Endometrial microvascular endothelial cells (primary cell): ENCODE results near the gene C1orf198. TPM values are rescaled to one million over a fixed set of nuclear protein-coding genes. Genes with fewer than 3 reads are reported as not detected.

Source experiments
- in situ Hi-C: cut with HindIII; loops from 2 replicates; pipeline ENCODE4 v1.10.0; 2017; ENCODE audit warnings: low sequenced_read_pairs, low pct_unique_long_range_greater_than_20kb; ENCODE audit errors: inconsistent ontology term
- total RNA-seq: library from RNA; depleted of rRNA; stranded (reverse); fragments of >200 nt; gene quantifications from one replicate; pipeline ENCODE4 v1.2.3, GENCODE V29; 2015; ENCODE audit errors: inconsistent ontology term

Gene C1orf198
- total RNA-seq, 1 donor from 2014 or later: 19.5 TPM

GRCh38 chr1:230821346-230821745, 47.0 kb downstream of the C1orf198 start:
- in situ Hi-C loops: no loop called here

- in situ Hi-C loops: no loop called here
Observed at GRCh38 chr1:230820568-230820967, 47.8 kb downstream of the C1orf198 start.

- in situ Hi-C loops: no loop called here
Observed at GRCh38 chr1:230819976-230820375, 48.3 kb downstream of the C1orf198 start.

DNA sequence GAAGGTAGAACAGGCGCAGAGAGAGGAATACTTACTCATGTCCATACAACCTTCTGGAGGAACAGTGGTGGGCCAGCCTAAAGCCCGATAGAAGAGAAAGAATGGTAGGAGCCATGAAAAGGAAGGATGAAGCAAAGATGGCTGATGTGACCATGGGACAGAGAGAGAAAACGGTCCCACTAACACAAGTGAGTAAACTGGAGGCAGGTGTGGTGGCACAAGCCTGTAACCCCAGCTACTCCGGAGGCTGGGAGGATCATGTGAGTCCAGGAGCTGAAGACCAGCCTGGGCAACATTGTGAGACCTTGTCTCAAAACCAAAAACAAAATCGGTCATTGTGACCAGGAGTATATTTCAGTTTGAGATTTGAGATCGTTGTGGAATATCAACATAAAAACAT, 49.4 kb downstream of the C1orf198 start:
- in situ Hi-C loops: no loop called here

- in situ Hi-C loops: no loop called here
Observed at GRCh38 chr1:230818367-230818766, 50.0 kb downstream of the C1orf198 start.

DNA sequence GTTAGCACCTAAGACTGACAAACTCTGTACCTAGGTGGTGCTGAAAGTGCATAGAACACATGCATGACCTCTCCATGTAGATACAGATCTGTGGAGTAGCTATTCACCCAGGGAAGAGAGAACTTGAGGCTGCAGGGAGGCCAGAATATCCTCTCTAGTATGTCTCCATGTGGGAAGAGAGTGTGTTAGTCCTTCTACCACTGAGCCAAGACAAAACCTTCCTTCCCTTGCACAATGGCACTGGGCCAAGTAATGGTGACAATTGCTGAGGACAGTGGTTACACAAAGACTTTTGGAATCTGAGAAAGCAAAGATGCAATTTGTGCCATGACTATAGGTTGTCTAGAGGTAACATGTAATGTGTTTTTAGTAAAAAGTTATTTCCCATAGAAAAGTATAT, 52.3 kb downstream of the C1orf198 start:
- in situ Hi-C loops: no loop called here

- in situ Hi-C loops: no loop called here
Observed at GRCh38 chr1:230814949-230815692, 53.2 kb downstream of the C1orf198 start.

GRCh38 chr1:230812568-230812967, 55.8 kb downstream of the C1orf198 start:
- in situ Hi-C loops: no loop called here

DNA sequence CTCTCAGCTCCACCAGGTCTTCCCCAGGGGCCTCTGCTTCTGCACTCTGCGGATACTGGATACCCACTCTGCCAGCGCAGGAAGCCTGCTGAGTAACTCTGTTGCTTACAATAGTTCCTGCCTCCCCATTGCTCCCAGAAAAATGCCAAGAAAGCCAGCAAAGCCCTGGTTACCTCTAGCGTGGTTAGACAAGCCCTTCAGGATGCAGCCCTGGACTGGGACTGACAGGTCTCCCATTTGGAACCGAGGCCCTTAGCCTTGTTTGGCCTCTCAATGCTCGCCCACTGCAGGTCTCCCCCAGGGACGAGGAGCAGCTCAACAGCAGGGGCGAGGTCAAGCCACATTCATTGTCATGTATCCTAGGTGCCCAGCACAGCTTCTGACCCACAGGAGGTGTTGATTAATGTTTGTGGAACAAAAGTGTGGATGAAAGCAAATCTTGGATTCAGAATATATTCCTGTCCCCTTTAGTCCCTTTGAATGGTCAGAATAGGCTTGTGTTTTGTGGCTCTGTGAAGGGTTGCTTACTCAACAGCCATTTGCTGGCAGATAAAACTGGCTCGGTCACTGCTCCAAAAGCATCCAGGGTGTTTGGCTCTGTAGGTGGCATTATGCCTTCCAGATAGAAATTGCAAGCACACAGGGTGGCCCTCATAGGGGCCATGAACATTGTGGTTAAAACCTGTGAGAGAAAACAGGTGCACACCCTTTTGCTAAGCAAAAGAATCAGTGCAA, 58.9 kb downstream of the C1orf198 start:
- in situ Hi-C loops: no loop called here

DNA sequence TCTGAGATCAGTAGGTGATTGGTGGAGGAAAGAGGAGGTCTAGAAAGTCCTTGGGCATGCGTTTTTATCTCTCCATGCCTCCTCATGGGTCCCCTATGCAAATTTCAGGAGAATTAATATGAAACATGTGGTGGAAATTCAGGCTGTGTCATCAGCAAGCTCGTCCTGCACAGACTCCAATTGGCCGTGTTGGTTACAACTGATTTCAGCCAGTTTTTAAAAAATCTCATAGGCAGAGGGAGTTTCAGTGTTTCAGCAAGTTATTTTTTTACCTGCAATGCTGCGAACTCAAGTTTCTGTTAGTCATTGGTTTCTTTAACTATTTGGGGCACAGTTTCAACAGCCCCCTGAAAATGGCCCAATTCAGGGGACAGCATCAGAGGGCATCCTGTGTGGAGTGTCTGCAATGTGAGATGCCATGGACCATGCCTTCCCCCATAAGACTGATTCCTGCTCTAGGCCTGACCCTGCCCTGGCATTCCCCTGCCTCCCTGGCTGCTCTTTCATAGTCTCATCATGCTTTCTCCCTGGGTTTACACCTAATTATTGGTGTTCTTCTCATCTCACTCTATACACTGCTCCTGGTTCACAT, 59.9 kb downstream of the C1orf198 start:
- in situ Hi-C loops: no loop called here

DNA sequence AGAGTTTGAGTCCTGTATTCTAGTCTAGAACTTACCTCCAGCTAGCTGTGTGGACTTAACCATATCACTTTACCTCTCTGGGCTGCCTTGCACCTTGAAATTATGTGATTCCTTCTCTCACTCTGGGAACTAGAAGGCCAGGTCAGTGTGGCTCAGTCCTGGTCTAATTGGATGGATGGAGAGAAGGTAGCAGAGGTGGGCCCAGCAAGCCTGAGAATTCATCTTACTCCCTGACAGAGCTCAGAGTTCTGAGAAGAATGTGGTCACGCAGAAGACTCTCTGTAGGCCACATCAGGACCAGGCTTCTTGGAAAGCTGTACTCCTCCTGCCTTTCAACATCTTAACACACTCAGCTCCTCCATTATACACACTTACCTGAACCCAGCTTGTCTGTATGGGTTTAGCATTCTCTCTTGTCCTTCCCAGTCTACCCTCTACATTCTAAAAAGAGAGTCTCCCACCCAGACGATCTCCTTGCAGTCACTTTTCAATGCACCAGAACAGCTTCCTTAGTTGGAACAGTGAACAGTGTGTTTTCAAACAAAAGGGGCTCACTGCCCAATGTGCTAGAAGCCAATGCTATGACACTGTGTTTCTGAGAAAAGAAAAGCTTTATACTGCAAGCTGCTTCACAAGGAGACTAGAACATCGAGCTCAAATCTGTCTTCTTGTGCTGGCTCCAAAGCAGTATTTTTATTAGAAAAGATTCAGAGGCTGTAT, 60.6 kb downstream of the C1orf198 start:
- in situ Hi-C loops: no loop called here

GRCh38 chr1:230807029-230807428, 61.3 kb downstream of the C1orf198 start:
- in situ Hi-C loops: no loop called here

- in situ Hi-C loops: no loop called here
Observed at GRCh38 chr1:230806552-230806951, 61.8 kb downstream of the C1orf198 start.

GRCh38 chr1:230804396-230804795, 63.9 kb downstream of the C1orf198 start:
- in situ Hi-C loops: no loop called here

DNA sequence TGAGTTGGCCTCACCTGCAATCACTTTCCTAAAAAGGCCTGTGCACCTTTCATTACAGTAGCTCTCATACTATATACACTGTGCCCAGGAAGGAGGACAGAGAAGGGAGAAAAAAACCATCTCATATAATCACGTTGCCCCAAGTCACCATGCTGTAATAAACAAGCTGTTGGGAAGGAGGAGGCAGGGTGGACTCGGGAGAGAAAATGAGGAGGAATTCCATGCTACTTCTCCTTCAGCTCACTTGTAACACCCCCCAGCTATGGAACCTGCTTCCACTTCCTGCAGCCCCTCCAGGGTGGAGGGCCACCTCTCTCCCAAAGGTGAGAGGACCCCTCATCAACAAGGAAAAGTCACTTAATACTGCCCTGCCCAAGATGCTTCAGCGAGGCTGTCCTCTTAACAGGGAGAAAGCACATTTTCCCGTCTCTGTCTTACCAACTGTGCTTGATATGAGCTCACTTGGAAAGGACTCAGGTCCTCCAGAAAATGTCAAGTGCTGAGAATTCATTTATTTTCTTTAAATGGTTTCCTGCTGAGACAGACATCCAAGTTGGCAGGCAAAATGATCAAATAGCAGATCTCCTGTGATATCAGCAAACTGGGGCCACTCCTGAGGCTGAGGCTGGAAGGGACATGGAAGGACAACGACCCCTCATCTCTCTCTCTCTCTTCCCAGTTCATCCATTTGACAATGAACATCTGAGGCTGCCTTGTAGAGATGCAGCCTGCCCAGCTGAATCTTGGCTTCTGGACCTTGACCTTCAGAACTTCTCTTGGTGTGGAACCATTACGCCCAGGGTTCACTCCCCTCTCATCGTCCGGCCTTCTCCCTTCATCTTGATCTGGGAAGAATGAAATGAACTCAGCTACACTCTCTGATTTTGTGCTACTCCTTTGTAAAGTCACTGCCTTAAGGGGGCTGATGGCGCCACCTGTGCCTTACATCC, 67.2 kb downstream of the C1orf198 start:
- in situ Hi-C loops: no loop called here

DNA sequence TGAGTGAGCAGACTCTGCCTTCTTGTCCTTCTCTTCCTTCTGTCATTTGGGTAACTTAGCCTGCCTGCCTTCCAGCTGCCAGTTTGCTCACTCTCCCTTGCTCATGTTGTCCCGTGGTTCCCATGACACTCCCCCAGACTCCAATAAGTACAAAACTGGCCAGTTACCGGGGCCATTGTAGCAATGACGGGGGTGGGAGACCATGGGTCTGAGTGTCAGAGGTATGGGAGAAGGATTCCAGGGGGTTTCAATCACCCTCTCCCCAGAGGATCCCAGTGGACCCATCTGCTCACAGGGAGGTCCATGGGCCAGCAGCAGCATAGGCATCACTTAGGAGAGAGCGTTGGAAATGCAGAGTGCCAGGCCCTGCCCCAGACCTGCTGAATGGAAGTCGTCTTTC, 69.8 kb downstream of the C1orf198 start:
- in situ Hi-C loops: no loop called here

- in situ Hi-C loops: no loop called here
Observed at GRCh38 chr1:230797942-230798365, 70.4 kb downstream of the C1orf198 start.

GRCh38 chr1:230797376-230797920, 70.9 kb downstream of the C1orf198 start:
- in situ Hi-C loops: no loop called here
